ENCODE data around the gene C1QTNF9B. TPM values are rescaled to one million over a fixed set of nuclear protein-coding genes. Genes with fewer than 3 reads are reported as not detected.
A peak's percentile ranks its signal among the peaks of the same experiment; 100 is the strongest.

The C1QTNF9B gene
- total and polyA plus RNA-seq, 2 of the 13 experiments (the other 11 are each of a cell fraction or from before 2014, with no cell fraction given) = not detected

DNA sequence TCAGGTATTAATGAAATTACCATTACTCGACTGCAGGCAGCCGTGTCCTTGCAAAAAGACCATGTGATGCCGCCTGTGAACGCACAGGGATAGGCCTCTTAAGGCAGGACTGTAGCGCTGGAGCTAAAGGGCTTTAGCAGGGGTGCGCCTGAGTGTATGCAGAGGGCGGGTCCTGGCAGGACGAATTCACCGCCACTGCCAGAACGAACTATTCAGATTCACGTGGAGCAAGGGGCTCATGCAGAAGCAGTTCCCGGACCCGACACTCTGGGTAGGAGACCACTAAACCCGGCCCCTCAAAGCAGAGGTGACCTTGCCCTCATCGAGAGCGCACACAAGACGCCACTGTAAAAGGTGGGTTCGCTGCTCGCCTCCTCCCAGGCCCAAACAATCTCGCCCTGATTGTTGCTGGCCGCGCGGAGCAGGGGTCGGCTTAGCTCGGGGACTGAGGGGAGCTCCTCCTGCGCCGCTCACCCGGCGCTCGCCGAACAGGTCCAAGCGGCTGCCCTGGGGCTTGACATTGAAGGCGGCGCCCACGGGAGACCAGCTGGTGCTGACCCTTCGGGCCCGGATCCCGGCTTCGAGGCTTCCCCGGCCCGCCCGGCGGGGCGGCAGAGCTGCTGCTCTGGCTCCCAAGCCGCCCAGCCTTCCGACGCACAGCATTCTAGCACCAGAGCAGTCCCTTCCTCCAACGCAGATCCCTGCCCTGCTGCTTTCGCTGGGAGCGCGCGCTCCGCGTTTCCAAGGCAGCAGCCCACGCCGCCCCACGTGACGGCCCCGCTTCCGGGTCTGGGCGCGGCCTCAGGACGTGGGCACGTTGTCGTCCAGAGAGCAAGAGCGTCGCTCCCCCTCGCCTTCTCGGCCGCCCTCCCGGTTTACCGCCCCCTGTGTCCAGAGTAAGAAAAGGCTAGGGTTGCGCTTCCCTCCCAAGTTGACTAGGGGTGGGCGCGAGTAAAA lies 8.4 kb downstream of the C1QTNF9B start, which contains the start of gene MIPEP (continued):
- TF ChIP-seq CBX2 (IDR thresholded peaks at IDR 0.05; ENCODE audit: low read depth, low read length) = no peak
- no peak for TF ChIP-seq CBX2 (CRISPR knock-in tag; IDR thresholded peaks at IDR 0.05; ENCODE audit: low read depth)
- TF ChIP-seq TMF1 (CRISPR knock-in tag; IDR thresholded peaks at IDR 0.05; ENCODE audit: low read depth) = 0 out of 2 replicates have a peak, but pooled peaks have one; percentile 10
- peak; percentile 88 for TF ChIP-seq BHLHE40 (IDR thresholded peaks at IDR 0.05; ENCODE audit: low read length)
- TF ChIP-seq CREM (IDR thresholded peaks at IDR 0.05) = peak; percentile 41; the same call in 1 of the 2 replicates
- no peak for TF ChIP-seq CREM (CRISPR knock-in tag; IDR thresholded peaks at IDR 0.05)
- no peak; the same call in 1 of the 2 replicates for TF ChIP-seq ZNF44 (CRISPR knock-in tag; IDR thresholded peaks at IDR 0.05)
- TF ChIP-seq ZNF232 (CRISPR knock-in tag; IDR thresholded peaks at IDR 0.05; ENCODE audit: borderline replicate concordance) = peak; percentile 20; the same call in 1 of the 2 replicates
- TF ChIP-seq SOX13 (IDR thresholded peaks at IDR 0.05) = no peak
- peak in 1 of 2 experiments; percentile 54; a peak in 2 of 4 replicates for TF ChIP-seq SOX13 (CRISPR knock-in tag; conservative IDR thresholded peaks at IDR 0.05 in 1 of 2, IDR thresholded peaks at IDR 0.05 in 1 of 2)
- TF ChIP-seq ZNF7 (CRISPR knock-in tag; IDR thresholded peaks at IDR 0.05) = no peak
- TF ChIP-seq REPIN1 (CRISPR knock-in tag; IDR thresholded peaks at IDR 0.05; ENCODE audit: borderline replicate concordance, low read depth) = peak; percentile 85; the same call in 1 of the 2 replicates
- no peak for TF ChIP-seq MZF1 (CRISPR knock-in tag; IDR thresholded peaks at IDR 0.05; ENCODE audit: borderline replicate concordance)
- TF ChIP-seq ZNF124 (CRISPR knock-in tag; IDR thresholded peaks at IDR 0.05) = 0 out of 2 replicates have a peak, but pooled peaks have one; percentile 72
- TF ChIP-seq, protein P1, sequence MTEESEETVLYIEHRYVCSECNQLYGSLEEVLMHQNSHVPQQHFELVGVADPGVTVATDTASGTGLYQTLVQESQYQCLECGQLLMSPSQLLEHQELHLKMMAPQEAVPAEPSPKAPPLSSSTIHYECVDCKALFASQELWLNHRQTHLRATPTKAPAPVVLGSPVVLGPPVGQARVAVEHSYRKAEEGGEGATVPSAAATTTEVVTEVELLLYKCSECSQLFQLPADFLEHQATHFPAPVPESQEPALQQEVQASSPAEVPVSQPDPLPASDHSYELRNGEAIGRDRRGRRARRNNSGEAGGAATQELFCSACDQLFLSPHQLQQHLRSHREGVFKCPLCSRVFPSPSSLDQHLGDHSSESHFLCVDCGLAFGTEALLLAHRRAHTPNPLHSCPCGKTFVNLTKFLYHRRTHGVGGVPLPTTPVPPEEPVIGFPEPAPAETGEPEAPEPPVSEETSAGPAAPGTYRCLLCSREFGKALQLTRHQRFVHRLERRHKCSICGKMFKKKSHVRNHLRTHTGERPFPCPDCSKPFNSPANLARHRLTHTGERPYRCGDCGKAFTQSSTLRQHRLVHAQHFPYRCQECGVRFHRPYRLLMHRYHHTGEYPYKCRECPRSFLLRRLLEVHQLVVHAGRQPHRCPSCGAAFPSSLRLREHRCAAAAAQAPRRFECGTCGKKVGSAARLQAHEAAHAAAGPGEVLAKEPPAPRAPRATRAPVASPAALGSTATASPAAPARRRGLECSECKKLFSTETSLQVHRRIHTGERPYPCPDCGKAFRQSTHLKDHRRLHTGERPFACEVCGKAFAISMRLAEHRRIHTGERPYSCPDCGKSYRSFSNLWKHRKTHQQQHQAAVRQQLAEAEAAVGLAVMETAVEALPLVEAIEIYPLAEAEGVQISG (CRISPR knock-in tag; IDR thresholded peaks at IDR 0.05) = peak; percentile 100
- TF ChIP-seq PHF21A (CRISPR knock-in tag; IDR thresholded peaks at IDR 0.05) = 0 out of 2 replicates have a peak, but pooled peaks have one; percentile 27
- TF ChIP-seq ZKSCAN5 (CRISPR knock-in tag; IDR thresholded peaks at IDR 0.05) = no peak
- peak; percentile 25; the same call in 1 of the 2 replicates for TF ChIP-seq TP53 (CRISPR knock-in tag; conservative IDR thresholded peaks at IDR 0.05)
- no peak for TF ChIP-seq ZFP36L1 (CRISPR knock-in tag; IDR thresholded peaks at IDR 0.05)
- peak; percentile 53; the same call in 1 of the 2 replicates for TF ChIP-seq GLI4 (CRISPR knock-in tag; IDR thresholded peaks at IDR 0.05; ENCODE audit: borderline replicate concordance)
- peak; percentile 56 for TF ChIP-seq GABPA (IDR thresholded peaks at IDR 0.05; ENCODE audit: low read depth, low read length)
- TF ChIP-seq GABPA (CRISPR knock-in tag; IDR thresholded peaks at IDR 0.05; ENCODE audit: low read depth) = peak; percentile 84
- TF ChIP-seq ZBTB42 (CRISPR knock-in tag; IDR thresholded peaks at IDR 0.05) = 0 out of 2 replicates have a peak, but pooled peaks have one; percentile 35
- TF ChIP-seq ZNF564 (CRISPR knock-in tag; IDR thresholded peaks at IDR 0.05) = 0 out of 2 replicates have a peak, but pooled peaks have one; percentile 48
- TF ChIP-seq ZNF547 (CRISPR knock-in tag; IDR thresholded peaks at IDR 0.05) = 0 out of 2 replicates have a peak, but pooled peaks have one; percentile 63
- 0 out of 2 replicates have a peak, but pooled peaks have one; percentile 29 for TF ChIP-seq ZNF761 (CRISPR knock-in tag; conservative IDR thresholded peaks at IDR 0.05)

Measured in HepG2 (cell line).